GOT3 (cell line): ENCODE measurements around the gene ERICH4.
"Not testable (repeated sequence)": the region's sequence is repeated elsewhere in the genome, so short reads cannot be mapped to it uniquely, and the experiment has no call there.

ENCODE experiments used
- DNase-seq: peaks from one replicate; lab custom pipeline; 2025; ENCODE audit warnings: mixed read lengths; lab: John Stamatoyannopoulos, UW

Gene ERICH4

GRCh38 chr19:41435376-41435775 is 7.6 kb upstream of the ERICH4 start:
- not testable (repeated sequence) for DNase-seq

GRCh38 chr19:41435936-41436673 is 6.9 kb upstream of the ERICH4 start:
- no peak for DNase-seq

- DNase-seq, result no peak
Measured at GRCh38 chr19:41436674-41436951, 6.3 kb upstream of the ERICH4 start.

- no peak for DNase-seq
Measured at GRCh38 chr19:41437944-41438574, 4.9 kb upstream of the ERICH4 start.

- DNase-seq, result peak; percentile 84
Measured at GRCh38 chr19:41439441-41440222, 3.3 kb upstream of the ERICH4 start, which contains the start of gene DMAC2. Gene DMAC2 (minus strand): TSS chr19:41439912. CDS start chr19:41439899, 13 bp downstream.

GRCh38 chr19:41441321-41441945 is 1.5 kb upstream of the ERICH4 start:
- no peak for DNase-seq

GRCh38 chr19:41443813-41444455 is 978 bp downstream of the ERICH4 start:
- no peak for DNase-seq

GRCh38 chr19:41445575-41445974 is 2.6 kb downstream of the ERICH4 start:
- no peak for DNase-seq

GRCh38 chr19:41447732-41448332 is 4.9 kb downstream of the ERICH4 start:
- DNase-seq, result no peak

- peak; percentile 7 for DNase-seq
Measured at GRCh38 chr19:41449079-41449864, 6.3 kb downstream of the ERICH4 start.

- DNase-seq, result no peak
Measured at GRCh38 chr19:41449865-41450178, 6.9 kb downstream of the ERICH4 start.

GRCh38 chr19:41452584-41453275 is 9.8 kb downstream of the ERICH4 start:
- DNase-seq, result no peak

GRCh38 chr19:41455936-41456335 is 13.0 kb downstream of the ERICH4 start:
- DNase-seq, result no peak

GRCh38 chr19:41456342-41456918 is 13.5 kb downstream of the ERICH4 start:
- no peak for DNase-seq

- DNase-seq, result no peak
Measured at GRCh38 chr19:41457241-41457640, 14.3 kb downstream of the ERICH4 start.

- no peak for DNase-seq
Measured at GRCh38 chr19:41462497-41462896, 19.5 kb downstream of the ERICH4 start.

- not testable (repeated sequence) for DNase-seq
Measured at GRCh38 chr19:41463257-41464256, 20.6 kb downstream of the ERICH4 start.

- no peak for DNase-seq
Measured at GRCh38 chr19:41476583-41476982, 33.6 kb downstream of the ERICH4 start.

GRCh38 chr19:41478171-41478570 is 35.2 kb downstream of the ERICH4 start:
- no peak for DNase-seq
